SK-N-SH treated with all-trans-retinoic acid at 6 μM for 48 hours (cell line): Measurements from ENCODE around the gene S1PR4.
A peak's percentile ranks its signal among the peaks of the same experiment; 100 is the strongest.
"Not testable (repeated sequence)": the region's sequence is repeated elsewhere in the genome, so short reads cannot be mapped to it uniquely, and the experiment has no call there.

Source experiments
- ATAC-seq: fragments of 200-7000 bp; cut with Tn5 transposase; 3 replicates; pipeline ENCODE4 v1.9.1; 2020; ENCODE audit warnings: mild to moderate bottlenecking, moderate library complexity
- ARNTL ChIP-seq: fragments of 450-650 bp; formaldehyde crosslinking; IDR thresholded peaks from 2 replicates; pipeline ENCODE4 v1.5.0; 2020; ENCODE audit warnings: low read depth, mild to moderate bottlenecking, moderate library complexity, borderline replicate concordance
- BACH2 ChIP-seq: fragments of 250-450 bp; sonication (Bioruptor Pico); IDR thresholded peaks from 2 replicates; pipeline ENCODE4 v1.9.0; 2021; ENCODE audit warnings: mild to moderate bottlenecking, borderline replicate concordance
- CSDC2 ChIP-seq: fragments of 250-450 bp; sonication (Bioruptor Pico); IDR thresholded peaks from 2 replicates; pipeline ENCODE4 v1.5.0; 2020; ENCODE audit warnings: mild to moderate bottlenecking, moderate library complexity
- CSRNP3 ChIP-seq: fragments of 250-450 bp; sonication (Bioruptor Pico); IDR thresholded peaks from 2 replicates; pipeline ENCODE4 v1.5.1; 2021; ENCODE audit warnings: mild to moderate bottlenecking, moderate library complexity
- ESRRG ChIP-seq: fragments of 250-450 bp; sonication (Bioruptor Pico); IDR thresholded peaks from 2 replicates; pipeline ENCODE4 v1.6.1; 2021; ENCODE audit warnings: mild to moderate bottlenecking
- ISL1 ChIP-seq: fragments of 250-450 bp; sonication (Bioruptor Pico); IDR thresholded peaks from 2 replicates; pipeline ENCODE4 v2.1.2; 2022; ENCODE audit warnings: mild to moderate bottlenecking, moderate library complexity
- OSR1 ChIP-seq: fragments of 250-450 bp; sonication (Bioruptor Pico); IDR thresholded peaks from 2 replicates; pipeline ENCODE4 v1.8.0; 2022; ENCODE audit warnings: moderate library complexity, mild to moderate bottlenecking, inconsistent platforms
- PPARA ChIP-seq: fragments of 250-450 bp; sonication (Bioruptor Pico); IDR thresholded peaks from 2 replicates; pipeline ENCODE4 v1.5.0; 2020; ENCODE audit warnings: mild to moderate bottlenecking, borderline replicate concordance
- RARB ChIP-seq: fragments of 250-450 bp; sonication (Bioruptor Pico); IDR thresholded peaks from 2 replicates; pipeline ENCODE4 v1.8.0; 2021; ENCODE audit warnings: mild to moderate bottlenecking, moderate library complexity
- SNAI2 ChIP-seq: fragments of 250-450 bp; sonication (Bioruptor Pico); IDR thresholded peaks from 2 replicates; pipeline ENCODE4 v1.5.0; 2020; ENCODE audit warnings: mild to moderate bottlenecking, moderate library complexity
- TCF4 ChIP-seq: fragments of 250-450 bp; sonication (Bioruptor Pico); IDR thresholded peaks from 2 replicates; pipeline ENCODE4 v1.8.0; 2021; ENCODE audit warnings: mild to moderate bottlenecking, moderate library complexity, borderline replicate concordance
- TOX ChIP-seq: fragments of 250-450 bp; sonication (Bioruptor Pico); IDR thresholded peaks from 2 replicates; pipeline ENCODE4 v1.8.0; 2021; ENCODE audit warnings: mild to moderate bottlenecking, moderate library complexity, borderline replicate concordance
- TSHZ2 ChIP-seq: fragments of 250-450 bp; sonication (Bioruptor Pico); IDR thresholded peaks from 2 replicates; pipeline ENCODE4 v1.5.0; 2020; ENCODE audit warnings: mild to moderate bottlenecking, moderate library complexity
- ZFP3 ChIP-seq: fragments of 250-450 bp; sonication (Bioruptor Pico); IDR thresholded peaks from 2 replicates; pipeline ENCODE4 v1.5.0; 2020; ENCODE audit warnings: mild to moderate bottlenecking, moderate library complexity
- ZFP30 ChIP-seq: fragments of 450-650 bp; formaldehyde crosslinking; IDR thresholded peaks from 2 replicates; pipeline ENCODE4 v1.5.0; 2022; ENCODE audit warnings: mild to moderate bottlenecking, moderate library complexity
- ZNF565 ChIP-seq: fragments of 450-650 bp; formaldehyde crosslinking; conservative IDR thresholded peaks from 2 replicates; pipeline ENCODE4 v1.5.0; 2020; ENCODE audit warnings: low read depth, mild to moderate bottlenecking, moderate library complexity
- ZNF70 ChIP-seq: fragments of 450-650 bp; formaldehyde crosslinking; IDR thresholded peaks from 2 replicates; pipeline ENCODE4 v1.5.0; 2020; ENCODE audit warnings: mild to moderate bottlenecking, moderate library complexity
- ZNF8 ChIP-seq: fragments of 450-650 bp; formaldehyde crosslinking; IDR thresholded peaks from 2 replicates; pipeline ENCODE4 v1.5.0; 2020; ENCODE audit warnings: mild to moderate bottlenecking, moderate library complexity
- TF ChIP-seq, protein P1 (sequence below): fragments of 250-450 bp; sonication (Bioruptor Pico); IDR thresholded peaks from 2 replicates; pipeline ENCODE4 v1.8.0; 2020; ENCODE audit warnings: mild to moderate bottlenecking, moderate library complexity, borderline replicate concordance
- TF ChIP-seq, protein P2 (sequence below): fragments of 250-450 bp; sonication (Bioruptor Pico); IDR thresholded peaks from 2 replicates; pipeline ENCODE4 v1.8.0; 2021; ENCODE audit warnings: low read depth, mild to moderate bottlenecking, moderate library complexity, borderline replicate concordance
- TF ChIP-seq, protein P3 (sequence below): fragments of 250-450 bp; sonication (Bioruptor Pico); IDR thresholded peaks from 2 replicates; pipeline ENCODE4 v1.5.1; 2020; ENCODE audit warnings: low read depth, mild to moderate bottlenecking, moderate library complexity

Gene S1PR4

DNA sequence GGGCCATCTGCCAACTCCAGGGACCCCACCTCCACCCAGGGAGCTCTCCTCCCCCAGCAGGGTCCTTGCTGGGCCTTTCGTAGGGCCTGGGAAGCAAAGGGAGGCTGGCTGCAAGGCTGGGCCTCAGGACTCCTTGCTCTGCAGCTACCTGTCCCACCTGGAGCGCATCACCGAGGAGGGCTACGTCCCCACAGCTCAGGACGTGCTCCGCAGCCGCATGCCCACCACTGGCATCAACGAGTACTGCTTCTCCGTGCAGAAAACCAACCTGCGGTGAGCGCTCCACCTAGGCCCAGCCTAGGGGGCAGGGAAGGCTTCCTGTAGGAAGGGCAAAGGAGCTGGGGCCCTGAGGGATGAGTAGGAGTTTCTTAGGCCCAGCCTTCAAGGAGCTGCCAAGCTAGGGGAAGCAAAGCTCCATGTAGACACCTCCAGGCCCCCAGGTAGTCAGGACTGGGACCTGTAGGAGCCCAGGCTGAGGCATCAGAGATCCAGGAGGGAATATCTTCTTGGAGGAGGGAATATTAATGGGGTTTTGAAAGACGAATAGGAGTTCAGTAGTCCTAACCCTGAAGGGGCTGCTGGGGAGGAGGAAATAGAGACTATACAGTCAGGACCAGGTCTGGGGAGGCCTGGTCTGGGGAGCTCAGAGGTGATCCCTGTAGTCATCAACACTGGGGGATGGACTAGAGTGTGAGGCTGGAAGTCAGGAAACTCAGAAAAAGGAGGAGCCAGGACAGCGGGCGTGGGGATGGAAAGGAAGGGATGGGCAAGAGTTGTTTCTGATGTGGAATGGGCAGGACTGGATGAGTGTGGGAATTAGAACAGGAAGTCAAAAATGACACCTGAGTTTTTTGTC lies 26.8 kb upstream of the S1PR4 start:
- no peak for ATAC-seq
- TF ChIP-seq ZFP3 (CRISPR knock-in tag): peak; percentile 99
- no peak for TF ChIP-seq OSR1
- no peak for TF ChIP-seq PPARA (CRISPR knock-in tag)

DNA sequence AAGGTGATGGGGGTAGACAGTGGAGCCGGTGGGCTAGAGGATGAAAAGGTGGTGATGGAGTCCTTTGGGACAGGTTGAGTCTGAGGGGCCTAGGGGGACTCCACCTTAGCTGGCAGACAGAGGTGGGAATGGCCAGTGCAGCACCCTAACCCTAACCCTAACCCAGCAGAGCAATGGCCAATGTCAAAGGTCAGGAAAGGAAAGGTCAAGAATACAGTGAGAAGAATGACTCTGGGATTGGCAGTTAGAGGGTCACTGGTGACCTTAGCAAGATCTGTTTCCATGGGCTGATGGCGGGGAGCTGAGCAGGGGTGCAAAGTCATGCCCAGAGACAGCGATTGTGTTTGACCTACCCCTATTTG lies 26.2 kb upstream of the S1PR4 start:
- TF ChIP-seq SNAI2 (no peak), ZNF565 (no peak), ISL1 (CRISPR knock-in tag) (no peak), CSRNP3 (no peak), ZFP3 (CRISPR knock-in tag) (no peak), ZNF8 (CRISPR knock-in tag) (no peak), TOX (CRISPR knock-in tag) (no peak), ESRRG (no peak), OSR1 (no peak), ZFP30 (CRISPR knock-in tag) (no peak), BACH2 (no peak), ZNF70 (no peak), PPARA (CRISPR knock-in tag) (no peak)
- TF ChIP-seq, protein P1, sequence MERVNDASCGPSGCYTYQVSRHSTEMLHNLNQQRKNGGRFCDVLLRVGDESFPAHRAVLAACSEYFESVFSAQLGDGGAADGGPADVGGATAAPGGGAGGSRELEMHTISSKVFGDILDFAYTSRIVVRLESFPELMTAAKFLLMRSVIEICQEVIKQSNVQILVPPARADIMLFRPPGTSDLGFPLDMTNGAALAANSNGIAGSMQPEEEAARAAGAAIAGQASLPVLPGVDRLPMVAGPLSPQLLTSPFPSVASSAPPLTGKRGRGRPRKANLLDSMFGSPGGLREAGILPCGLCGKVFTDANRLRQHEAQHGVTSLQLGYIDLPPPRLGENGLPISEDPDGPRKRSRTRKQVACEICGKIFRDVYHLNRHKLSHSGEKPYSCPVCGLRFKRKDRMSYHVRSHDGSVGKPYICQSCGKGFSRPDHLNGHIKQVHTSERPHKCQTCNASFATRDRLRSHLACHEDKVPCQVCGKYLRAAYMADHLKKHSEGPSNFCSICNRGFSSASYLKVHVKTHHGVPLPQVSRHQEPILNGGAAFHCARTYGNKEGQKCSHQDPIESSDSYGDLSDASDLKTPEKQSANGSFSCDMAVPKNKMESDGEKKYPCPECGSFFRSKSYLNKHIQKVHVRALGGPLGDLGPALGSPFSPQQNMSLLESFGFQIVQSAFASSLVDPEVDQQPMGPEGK (CRISPR knock-in tag): no peak
- TF ChIP-seq, protein P2, sequence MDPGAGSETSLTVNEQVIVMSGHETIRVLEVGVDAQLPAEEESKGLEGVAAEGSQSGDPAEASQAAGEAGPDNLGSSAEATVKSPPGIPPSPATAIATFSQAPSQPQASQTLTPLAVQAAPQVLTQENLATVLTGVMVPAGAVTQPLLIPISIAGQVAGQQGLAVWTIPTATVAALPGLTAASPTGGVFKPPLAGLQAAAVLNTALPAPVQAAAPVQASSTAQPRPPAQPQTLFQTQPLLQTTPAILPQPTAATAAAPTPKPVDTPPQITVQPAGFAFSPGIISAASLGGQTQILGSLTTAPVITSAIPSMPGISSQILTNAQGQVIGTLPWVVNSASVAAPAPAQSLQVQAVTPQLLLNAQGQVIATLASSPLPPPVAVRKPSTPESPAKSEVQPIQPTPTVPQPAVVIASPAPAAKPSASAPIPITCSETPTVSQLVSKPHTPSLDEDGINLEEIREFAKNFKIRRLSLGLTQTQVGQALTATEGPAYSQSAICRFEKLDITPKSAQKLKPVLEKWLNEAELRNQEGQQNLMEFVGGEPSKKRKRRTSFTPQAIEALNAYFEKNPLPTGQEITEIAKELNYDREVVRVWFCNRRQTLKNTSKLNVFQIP: no peak
- no peak for ATAC-seq

GRCh38 chr19:3153286-3154230 lies 25.0 kb upstream of the S1PR4 start:
- no peak for ATAC-seq
- TF ChIP-seq CSRNP3 (no peak), ZNF8 (CRISPR knock-in tag) (no peak), ZFP3 (CRISPR knock-in tag) (no peak), OSR1 (no peak), CSDC2 (no peak), PPARA (CRISPR knock-in tag) (no peak), ZNF565 (no peak), TCF4 (CRISPR knock-in tag) (no peak), BACH2 (no peak), ZFP30 (CRISPR knock-in tag) (no peak), ESRRG (no peak), ZNF70 (no peak), SNAI2 (no peak), ARNTL (CRISPR knock-in tag) (no peak), RARB (CRISPR knock-in tag) (no peak), TSHZ2 (CRISPR knock-in tag) (no peak)
- TF ChIP-seq, protein P1 (CRISPR knock-in tag): no peak
- TF ChIP-seq, protein P3, sequence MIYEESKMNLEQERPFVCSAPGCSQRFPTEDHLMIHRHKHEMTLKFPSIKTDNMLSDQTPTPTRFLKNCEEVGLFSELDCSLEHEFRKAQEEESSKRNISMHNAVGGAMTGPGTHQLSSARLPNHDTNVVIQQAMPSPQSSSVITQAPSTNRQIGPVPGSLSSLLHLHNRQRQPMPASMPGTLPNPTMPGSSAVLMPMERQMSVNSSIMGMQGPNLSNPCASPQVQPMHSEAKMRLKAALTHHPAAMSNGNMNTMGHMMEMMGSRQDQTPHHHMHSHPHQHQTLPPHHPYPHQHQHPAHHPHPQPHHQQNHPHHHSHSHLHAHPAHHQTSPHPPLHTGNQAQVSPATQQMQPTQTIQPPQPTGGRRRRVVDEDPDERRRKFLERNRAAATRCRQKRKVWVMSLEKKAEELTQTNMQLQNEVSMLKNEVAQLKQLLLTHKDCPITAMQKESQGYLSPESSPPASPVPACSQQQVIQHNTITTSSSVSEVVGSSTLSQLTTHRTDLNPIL (CRISPR knock-in tag): no peak

DNA sequence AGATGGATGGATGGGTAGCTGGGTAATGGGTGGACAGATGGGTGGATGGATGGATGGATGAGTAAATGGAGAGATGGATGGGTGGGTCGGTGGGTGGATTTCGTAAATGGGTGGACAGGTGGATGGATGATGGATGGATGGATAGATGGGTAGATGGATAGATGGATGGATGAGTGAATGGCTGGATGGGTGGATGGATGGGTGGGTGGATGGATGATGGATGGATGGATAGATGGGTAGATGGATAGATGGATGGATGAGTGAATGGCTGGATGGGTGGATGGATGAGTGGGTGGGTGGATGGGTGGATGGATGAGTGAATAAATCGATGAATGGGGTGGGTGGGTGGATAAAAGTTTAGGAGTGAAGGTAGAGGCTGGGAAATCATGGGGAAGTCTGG lies 24.1 kb upstream of the S1PR4 start:
- ATAC-seq: not testable (repeated sequence)
